ENCODE measurements around the gene CREB3. TPM values are rescaled to one million over a fixed set of nuclear protein-coding genes. Genes with fewer than 3 reads are reported as not detected.

Gene CREB3
- total RNA-seq, 4 donors from 2014 or later: 30.5 to 105 (median 47.2) TPM

GRCh38 chr9:35731415-35732184 lies 866 bp upstream of the CREB3 start:
- intact Hi-C loops (cut with DNase I; ENCODE audit: low total_unique reads): loop anchor here (5.0 kb wide), 1 partner anchor 74 kb away; the partner anchor contains the start of genes CCDC107 and RMRP
- no peak for DNase-seq
- Histone ChIP-seq H3K36me3 (no peaks in the 10 kb centered on the region), H3K27me3 (no peaks in the 10 kb centered on the region), H3K4me3 (peak overlapping the region; percentile 62 to 84), H3K9me3 (no peaks in the 10 kb centered on the region), H3K27ac (peak overlapping the region; percentile 94 to 97), H3K4me1 (peaks cover 0 to 8% of the 10 kb centered on the region in 2 donors)
- TF ChIP-seq POLR2A (IDR thresholded peaks at IDR 0.05): no peak
- no peak for TF ChIP-seq CTCF (IDR thresholded peaks at IDR 0.05)

- H3K27me3 ChIP-seq: no peaks in the 10 kb centered on the region
- peaks cover 0 to 8% of the 10 kb centered on the region in 2 donors for H3K4me1 ChIP-seq
- peak overlapping the region; percentile 62 to 84 for H3K4me3 ChIP-seq
- intact Hi-C loops (cut with DNase I; ENCODE audit: low total_unique reads): loop anchor here (5.0 kb wide), 1 partner anchor 76 kb away; the partner anchor contains the start of genes CCDC107 and RMRP
- H3K9me3 ChIP-seq: no peaks in the 10 kb centered on the region
- TF ChIP-seq CTCF (IDR thresholded peaks at IDR 0.05) (no peak), POLR2A (IDR thresholded peaks at IDR 0.05) (no peak)
- no peak for DNase-seq
- H3K27ac ChIP-seq: peak overlapping the region; percentile 94 to 97
- no peaks in the 10 kb centered on the region for H3K36me3 ChIP-seq
These were observed 505 bp downstream of the CREB3 start for GRCh38 chr9:35732800-35733541.

- Histone ChIP-seq H3K36me3 (no peaks in the 10 kb centered on the region), H3K4me3 (no peak overlapping the region), H3K9me3 (no peaks in the 10 kb centered on the region), H3K4me1 (peaks cover 0 to 8% of the 10 kb centered on the region in 2 donors), H3K27me3 (no peaks in the 10 kb centered on the region), H3K27ac (no peak overlapping the region)
- intact Hi-C loops (cut with DNase I; ENCODE audit: low total_unique reads): loop anchor here (5.0 kb wide), 1 partner anchor 77 kb away; the partner anchor contains the start of genes CCDC107 and RMRP
- no peak for DNase-seq
- TF ChIP-seq CTCF (IDR thresholded peaks at IDR 0.05) (no peak), POLR2A (IDR thresholded peaks at IDR 0.05) (no peak)
These were observed 1.6 kb downstream of the CREB3 start for GRCh38 chr9:35734096-35734495.

- H3K9me3 ChIP-seq: no peaks in the 10 kb centered on the region
- no peaks in the 10 kb centered on the region for H3K27me3 ChIP-seq
- intact Hi-C loops (cut with DNase I; ENCODE audit: low total_unique reads): no loop called here
- H3K4me1 ChIP-seq: peaks cover 0 to 8% of the 10 kb centered on the region in 2 donors
- DNase-seq: peak in 1 of 2 donors; percentile 65
- H3K27ac ChIP-seq: peak overlapping the region in 1 of 2 donors; percentile 10
- no peak overlapping the region for H3K4me3 ChIP-seq
- TF ChIP-seq CTCF (IDR thresholded peaks at IDR 0.05): peak; percentile 54 to 82 (median 67)
- TF ChIP-seq POLR2A (IDR thresholded peaks at IDR 0.05): no peak
- H3K36me3 ChIP-seq: no peaks in the 10 kb centered on the region
These were observed 3.8 kb downstream of the CREB3 start for GRCh38 chr9:35736201-35736633.
